ENCODE data around the gene MMP23B.

MMP23B gene

DNA sequence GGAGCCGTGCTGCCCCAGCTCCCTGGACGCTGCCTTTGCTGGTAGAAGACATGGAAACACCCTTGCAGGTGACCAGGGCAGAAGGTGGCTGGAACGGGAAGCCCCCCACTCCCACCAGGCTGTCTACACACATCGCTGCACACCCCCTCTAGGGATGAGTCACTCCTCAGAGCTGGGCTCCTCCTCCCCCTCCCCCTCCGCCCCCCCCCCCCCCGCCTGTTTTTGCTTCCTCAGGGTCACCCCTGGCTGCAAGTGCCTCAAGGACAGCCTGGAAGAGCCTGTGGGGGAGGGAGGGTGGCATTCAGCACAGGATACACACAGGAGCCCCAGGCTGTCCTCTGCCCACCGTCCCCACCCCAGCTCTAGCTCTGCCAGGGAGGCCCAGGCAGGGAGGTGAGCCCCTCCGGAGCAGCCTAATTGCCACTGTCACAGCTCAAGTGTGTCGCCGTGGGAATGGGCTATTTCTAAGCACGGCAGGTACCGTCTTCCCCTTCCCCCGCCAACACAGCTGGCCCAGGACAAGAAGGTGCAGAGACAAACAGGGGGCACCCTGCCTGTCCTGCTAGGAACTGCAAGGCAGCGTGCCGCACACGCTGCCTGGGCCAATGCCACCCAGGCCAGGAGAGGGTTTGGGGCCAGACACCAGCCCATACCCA, 34.6 kb upstream of the MMP23B start:
- Histone ChIP-seq H3K4me1 (ENCODE audit: control insufficient read depth, insufficient read depth, low read length, poor library complexity, severe bottlenecking) (peaks cover 3% of the 10 kb centered on the region), H3K36me3 (ENCODE audit: control insufficient read depth, insufficient read depth, low read length) (no peaks in the 10 kb centered on the region), H3K27me3 (replicated peaks; ENCODE audit: control insufficient read depth, insufficient read depth, low read length, poor library complexity, severe bottlenecking) (no peaks in the 10 kb centered on the region), H3K4me3 (ENCODE audit: insufficient read depth, low read depth, low read length, poor library complexity, severe bottlenecking) (no peak overlapping the region), H3K9me3 (ENCODE audit: control insufficient read depth, low read length) (no peaks in the 10 kb centered on the region), H3K27ac (ENCODE audit: insufficient read depth, low read length, poor library complexity, severe bottlenecking) (no peak overlapping the region)
- DNase-seq, result no peak

- DNase-seq, result no peak
- Histone ChIP-seq H3K27me3 (replicated peaks; ENCODE audit: control insufficient read depth, insufficient read depth, low read length, poor library complexity, severe bottlenecking) (no peaks in the 10 kb centered on the region), H3K27ac (ENCODE audit: insufficient read depth, low read length, poor library complexity, severe bottlenecking) (no peak overlapping the region), H3K36me3 (ENCODE audit: control insufficient read depth, insufficient read depth, low read length) (no peaks in the 10 kb centered on the region), H3K4me1 (ENCODE audit: control insufficient read depth, insufficient read depth, low read length, poor library complexity, severe bottlenecking) (peaks cover 3% of the 10 kb centered on the region), H3K4me3 (ENCODE audit: insufficient read depth, low read depth, low read length, poor library complexity, severe bottlenecking) (no peak overlapping the region), H3K9me3 (ENCODE audit: control insufficient read depth, low read length) (no peaks in the 10 kb centered on the region)
Measured at GRCh38 chr1:1598051-1598719, 33.8 kb upstream of the MMP23B start.

GRCh38 chr1:1598720-1599029, 33.3 kb upstream of the MMP23B start:
- DNase-seq, result no peak
- no peak overlapping the region for H3K27ac ChIP-seq (ENCODE audit: insufficient read depth, low read length, poor library complexity, severe bottlenecking)

DNA sequence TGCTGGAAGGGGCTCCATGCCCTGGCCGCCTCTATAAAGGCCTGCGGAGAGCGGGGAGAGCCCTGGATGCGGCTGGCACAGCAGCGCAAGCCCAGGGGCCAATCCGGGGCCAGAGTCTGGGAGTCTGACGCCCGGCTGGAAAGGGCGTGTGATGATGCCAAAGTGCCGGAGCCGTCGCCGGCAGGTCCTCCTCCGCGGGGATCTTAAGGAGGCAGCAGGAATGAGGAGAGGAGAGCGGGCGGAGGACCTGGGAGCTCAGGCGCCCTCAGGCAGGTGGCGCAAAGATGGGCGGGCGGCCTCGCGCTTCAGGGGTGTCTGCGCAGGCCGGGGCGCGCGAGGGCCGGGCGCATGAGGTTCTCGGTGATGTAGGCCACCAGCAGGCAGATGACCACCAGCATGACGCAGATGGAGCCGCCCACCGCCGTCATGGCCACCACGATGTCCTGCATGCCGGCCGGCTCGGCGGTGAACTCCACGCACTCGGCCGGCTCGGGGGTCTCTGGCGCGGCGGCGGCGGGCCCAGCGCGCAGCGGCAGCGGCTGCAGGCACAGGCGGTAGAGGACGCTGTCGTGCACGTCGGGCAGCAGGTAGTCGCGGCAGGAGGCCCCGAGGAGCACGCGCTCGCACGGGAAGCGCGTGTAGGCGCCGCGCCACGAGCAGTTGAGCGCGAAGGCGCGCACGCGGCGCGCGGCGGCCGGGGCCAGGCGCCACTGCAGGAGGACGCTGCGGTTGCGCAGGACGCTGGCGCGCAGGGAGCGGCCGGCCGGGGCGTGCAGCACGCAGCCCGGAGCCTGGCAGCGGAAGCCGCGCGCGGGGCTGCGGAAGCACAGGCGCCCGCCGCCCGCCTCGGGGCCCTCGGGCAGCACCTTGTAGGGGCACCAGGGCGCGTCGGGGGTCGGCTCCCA, 32.7 kb upstream of the MMP23B start:
- H3K27ac ChIP-seq (ENCODE audit: insufficient read depth, low read length, poor library complexity, severe bottlenecking), result no peak overlapping the region
- DNase-seq, result no peak
- H3K4me1 ChIP-seq (ENCODE audit: control insufficient read depth, insufficient read depth, low read length, poor library complexity, severe bottlenecking), result peaks cover 3% of the 10 kb centered on the region
- H3K36me3 ChIP-seq (ENCODE audit: control insufficient read depth, insufficient read depth, low read length), result no peaks in the 10 kb centered on the region
- no peak overlapping the region for H3K4me3 ChIP-seq (ENCODE audit: insufficient read depth, low read depth, low read length, poor library complexity, severe bottlenecking)
- H3K27me3 ChIP-seq (replicated peaks; ENCODE audit: control insufficient read depth, insufficient read depth, low read length, poor library complexity, severe bottlenecking), result no peaks in the 10 kb centered on the region
- H3K9me3 ChIP-seq (ENCODE audit: control insufficient read depth, low read length), result no peaks in the 10 kb centered on the region

More at GRCh38 chr1:1598720-1599029, 33.3 kb upstream of the MMP23B start:
- Histone ChIP-seq H3K9me3 (ENCODE audit: control insufficient read depth, low read length) (no peaks in the 10 kb centered on the region), H3K36me3 (ENCODE audit: control insufficient read depth, insufficient read depth, low read length) (no peaks in the 10 kb centered on the region), H3K27me3 (replicated peaks; ENCODE audit: control insufficient read depth, insufficient read depth, low read length, poor library complexity, severe bottlenecking) (no peaks in the 10 kb centered on the region), H3K4me3 (ENCODE audit: insufficient read depth, low read depth, low read length, poor library complexity, severe bottlenecking) (no peak overlapping the region), H3K4me1 (ENCODE audit: control insufficient read depth, insufficient read depth, low read length, poor library complexity, severe bottlenecking) (peaks cover 3% of the 10 kb centered on the region)

DNA sequence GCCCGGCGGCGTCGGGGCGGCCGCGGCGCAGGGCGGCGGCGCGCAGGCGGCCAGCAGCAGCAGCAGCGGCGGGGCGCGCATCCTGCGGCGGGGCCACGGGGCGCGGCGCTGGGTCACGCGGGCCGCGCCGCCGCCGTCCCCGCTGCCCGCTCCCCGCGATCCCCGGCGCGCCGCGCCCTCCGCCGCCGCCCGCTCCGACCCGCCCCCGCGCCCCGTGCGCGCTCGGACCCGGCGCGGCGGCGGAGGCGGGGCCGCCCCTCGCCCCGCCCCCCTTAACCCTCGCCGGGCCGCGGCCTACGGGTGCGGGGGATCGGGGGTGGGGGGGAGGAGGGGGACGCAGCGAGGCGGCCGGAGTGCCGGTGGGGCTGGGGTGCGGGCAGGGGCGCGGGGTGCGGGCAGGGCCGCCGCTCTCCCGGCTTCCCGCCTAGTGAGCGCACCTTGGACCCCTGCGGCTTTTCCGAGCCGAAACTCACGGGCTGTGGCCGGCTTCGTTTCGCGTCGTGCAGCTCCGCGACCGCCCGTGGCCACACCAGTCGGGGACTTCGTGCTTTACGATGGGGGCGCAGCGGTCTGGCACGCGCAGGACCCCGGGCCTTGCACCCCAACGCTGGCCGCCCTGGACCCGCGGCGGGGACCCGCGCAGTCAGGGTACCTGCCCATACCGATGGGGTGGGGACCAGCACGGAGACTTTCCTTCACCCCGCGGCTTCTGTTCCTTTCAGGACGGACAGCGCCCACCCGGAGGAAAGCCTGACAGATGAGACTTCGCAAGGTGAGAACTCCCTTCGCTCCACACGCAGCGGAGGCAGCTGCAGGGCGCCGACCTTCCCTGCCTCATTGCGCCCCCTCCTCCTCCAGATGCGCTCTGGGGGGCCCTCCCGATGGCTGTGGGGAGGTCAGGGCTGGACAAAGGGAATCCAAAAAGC, 31.8 kb upstream of the MMP23B start, which contains the start of gene FNDC10:
TSS of gene FNDC10 (minus strand) at position 201 of the 926 bp plus-strand sequence. CDS start at position 81, 120 bp downstream.
- Histone ChIP-seq H3K9me3 (ENCODE audit: control insufficient read depth, low read length) (no peaks in the 10 kb centered on the region), H3K27me3 (replicated peaks; ENCODE audit: control insufficient read depth, insufficient read depth, low read length, poor library complexity, severe bottlenecking) (no peaks in the 10 kb centered on the region), H3K27ac (ENCODE audit: insufficient read depth, low read length, poor library complexity, severe bottlenecking) (no peak within 1 kb of the TSS), H3K4me3 (ENCODE audit: insufficient read depth, low read depth, low read length, poor library complexity, severe bottlenecking) (peak within 1 kb of the TSS; percentile 56), H3K36me3 (ENCODE audit: control insufficient read depth, insufficient read depth, low read length) (no peaks in the 10 kb centered on the region), H3K4me1 (ENCODE audit: control insufficient read depth, insufficient read depth, low read length, poor library complexity, severe bottlenecking) (peaks cover 3% of the 10 kb centered on the region)
- DNase-seq, result no peak

DNA sequence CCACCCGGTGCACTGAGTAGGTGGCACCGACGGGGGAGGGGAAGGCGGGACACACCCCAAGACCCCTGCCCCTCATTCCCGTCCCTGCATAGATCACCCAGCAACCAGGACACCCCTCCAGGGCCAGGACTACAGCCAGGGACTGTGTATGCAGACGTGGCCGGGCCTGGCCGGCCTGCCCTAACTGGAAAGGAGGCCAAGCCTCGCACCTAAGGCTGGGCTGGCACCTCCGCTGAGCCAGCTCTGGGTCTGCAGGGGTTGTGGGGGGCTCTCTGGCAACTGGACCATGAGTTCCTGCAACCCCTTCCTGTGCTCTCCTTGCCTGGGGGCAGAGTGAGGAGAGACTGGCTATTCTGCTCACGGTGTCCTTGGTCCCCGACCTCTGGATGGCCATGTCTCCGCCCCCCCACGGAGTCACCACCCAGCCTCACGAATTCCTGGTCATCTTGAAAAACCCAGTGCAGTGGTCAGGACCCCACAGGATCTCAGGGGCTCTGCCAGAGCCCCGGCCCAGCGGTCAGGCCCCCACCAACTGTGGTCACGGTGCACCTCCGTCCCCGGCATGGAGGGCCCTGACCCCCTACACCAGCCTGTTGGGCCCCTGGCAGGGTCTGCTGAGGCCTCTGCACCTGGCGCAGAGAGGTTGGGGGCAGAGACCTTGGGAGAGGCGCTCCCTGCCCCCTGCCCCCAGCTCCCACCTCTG, 31.0 kb upstream of the MMP23B start:
- H3K4me1 ChIP-seq (ENCODE audit: control insufficient read depth, insufficient read depth, low read length, poor library complexity, severe bottlenecking), result peaks cover 3% of the 10 kb centered on the region
- no peak overlapping the region for H3K4me3 ChIP-seq (ENCODE audit: insufficient read depth, low read depth, low read length, poor library complexity, severe bottlenecking)

DNA sequence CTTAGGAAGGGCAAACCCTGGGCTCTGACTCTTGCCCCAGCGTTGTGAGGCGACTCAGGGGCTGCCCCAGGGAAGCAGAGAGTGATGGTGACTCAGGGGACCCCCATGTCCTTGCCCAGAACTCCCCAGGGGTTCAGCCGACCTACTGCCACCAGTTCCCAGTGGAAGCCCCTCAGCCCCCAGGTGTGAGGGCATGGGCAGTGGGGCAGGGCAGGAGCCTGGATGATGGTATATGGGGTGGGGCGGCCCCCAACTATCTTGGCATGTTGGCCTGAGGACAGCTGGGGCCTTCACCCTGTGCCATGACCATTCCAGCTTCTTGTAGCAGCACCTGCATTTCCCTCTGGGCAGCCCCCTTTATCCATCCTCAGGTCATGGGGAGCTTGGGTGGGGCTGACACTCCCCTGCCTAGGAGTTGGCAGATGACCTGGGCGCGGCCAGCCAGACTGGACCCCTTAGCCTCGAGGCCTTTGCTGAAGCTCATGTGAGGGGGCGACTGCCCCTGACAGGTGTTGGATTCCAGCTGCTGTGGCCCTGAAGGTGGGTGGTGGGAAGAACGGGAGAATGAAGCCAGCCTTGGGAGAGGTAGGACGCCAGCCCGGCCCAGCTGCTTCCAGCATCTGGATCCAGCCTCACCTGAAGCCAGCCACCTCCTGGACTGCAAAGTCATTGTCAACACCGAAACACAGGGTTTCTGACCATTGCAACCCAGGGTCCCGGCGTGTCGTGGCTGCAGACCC, 30.2 kb upstream of the MMP23B start:
- Histone ChIP-seq H3K27ac (ENCODE audit: insufficient read depth, low read length, poor library complexity, severe bottlenecking) (no peak overlapping the region), H3K36me3 (ENCODE audit: control insufficient read depth, insufficient read depth, low read length) (no peaks in the 10 kb centered on the region), H3K9me3 (ENCODE audit: control insufficient read depth, low read length) (no peaks in the 10 kb centered on the region), H3K27me3 (replicated peaks; ENCODE audit: control insufficient read depth, insufficient read depth, low read length, poor library complexity, severe bottlenecking) (no peaks in the 10 kb centered on the region), H3K4me3 (ENCODE audit: insufficient read depth, low read depth, low read length, poor library complexity, severe bottlenecking) (no peak overlapping the region), H3K4me1 (ENCODE audit: control insufficient read depth, insufficient read depth, low read length, poor library complexity, severe bottlenecking) (peaks cover 7% of the 10 kb centered on the region)
- no peak for DNase-seq

More for the DNA sequence above, 31.0 kb upstream of the MMP23B start:
- no peak overlapping the region for H3K27ac ChIP-seq (ENCODE audit: insufficient read depth, low read length, poor library complexity, severe bottlenecking)
- H3K27me3 ChIP-seq (replicated peaks; ENCODE audit: control insufficient read depth, insufficient read depth, low read length, poor library complexity, severe bottlenecking), result no peaks in the 10 kb centered on the region
- no peaks in the 10 kb centered on the region for H3K36me3 ChIP-seq (ENCODE audit: control insufficient read depth, insufficient read depth, low read length)
- no peak for DNase-seq
- no peaks in the 10 kb centered on the region for H3K9me3 ChIP-seq (ENCODE audit: control insufficient read depth, low read length)

DNA sequence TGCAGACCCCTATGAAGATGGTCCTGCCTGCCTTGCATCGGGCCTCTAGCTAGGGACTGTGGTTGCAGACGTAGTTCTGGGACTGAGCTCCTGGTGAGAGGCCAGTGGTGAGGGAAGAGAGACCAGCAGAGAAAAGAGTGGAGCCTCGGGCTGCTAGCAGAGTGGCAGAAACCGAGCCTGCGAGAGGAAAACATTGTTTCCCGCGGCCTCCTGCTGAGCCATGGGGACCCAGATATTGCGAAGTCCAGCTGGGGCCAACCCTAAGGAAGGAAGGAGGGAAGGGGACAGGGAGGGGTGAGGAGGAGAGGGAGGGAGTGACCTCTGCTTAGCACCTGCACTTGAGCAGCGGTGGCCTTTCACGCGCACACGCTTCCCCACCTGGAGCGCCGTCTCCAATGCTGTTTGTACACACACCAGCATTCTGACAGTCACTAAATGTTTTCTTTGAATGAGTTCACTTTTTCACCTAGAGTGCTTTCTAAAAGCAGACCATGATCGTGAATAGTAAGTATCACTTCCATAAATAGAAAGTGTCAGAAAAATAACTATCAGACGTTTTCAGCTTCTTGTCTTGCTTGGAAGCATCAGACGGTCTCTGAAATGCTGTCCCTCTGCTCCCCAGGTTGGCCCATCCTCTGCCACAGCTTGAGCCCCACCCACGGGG, 29.5 kb upstream of the MMP23B start:
- H3K4me3 ChIP-seq (ENCODE audit: insufficient read depth, low read depth, low read length, poor library complexity, severe bottlenecking), result no peak overlapping the region
- no peaks in the 10 kb centered on the region for H3K36me3 ChIP-seq (ENCODE audit: control insufficient read depth, insufficient read depth, low read length)
- no peak for DNase-seq
- H3K27me3 ChIP-seq (replicated peaks; ENCODE audit: control insufficient read depth, insufficient read depth, low read length, poor library complexity, severe bottlenecking), result no peaks in the 10 kb centered on the region
- peaks cover 11% of the 10 kb centered on the region for H3K4me1 ChIP-seq (ENCODE audit: control insufficient read depth, insufficient read depth, low read length, poor library complexity, severe bottlenecking)
- H3K9me3 ChIP-seq (ENCODE audit: control insufficient read depth, low read length), result no peaks in the 10 kb centered on the region
- no peak overlapping the region for H3K27ac ChIP-seq (ENCODE audit: insufficient read depth, low read length, poor library complexity, severe bottlenecking)
